ENCODE results near the gene LAIR1. TPM values are rescaled to one million over a fixed set of nuclear protein-coding genes. Genes with fewer than 3 reads are reported as not detected.
A peak's percentile ranks its signal among the peaks of the same experiment; 100 is the strongest.

The LAIR1 gene
- total RNA-seq, 1 donor from 2014 or later = 63.8 TPM

DNA sequence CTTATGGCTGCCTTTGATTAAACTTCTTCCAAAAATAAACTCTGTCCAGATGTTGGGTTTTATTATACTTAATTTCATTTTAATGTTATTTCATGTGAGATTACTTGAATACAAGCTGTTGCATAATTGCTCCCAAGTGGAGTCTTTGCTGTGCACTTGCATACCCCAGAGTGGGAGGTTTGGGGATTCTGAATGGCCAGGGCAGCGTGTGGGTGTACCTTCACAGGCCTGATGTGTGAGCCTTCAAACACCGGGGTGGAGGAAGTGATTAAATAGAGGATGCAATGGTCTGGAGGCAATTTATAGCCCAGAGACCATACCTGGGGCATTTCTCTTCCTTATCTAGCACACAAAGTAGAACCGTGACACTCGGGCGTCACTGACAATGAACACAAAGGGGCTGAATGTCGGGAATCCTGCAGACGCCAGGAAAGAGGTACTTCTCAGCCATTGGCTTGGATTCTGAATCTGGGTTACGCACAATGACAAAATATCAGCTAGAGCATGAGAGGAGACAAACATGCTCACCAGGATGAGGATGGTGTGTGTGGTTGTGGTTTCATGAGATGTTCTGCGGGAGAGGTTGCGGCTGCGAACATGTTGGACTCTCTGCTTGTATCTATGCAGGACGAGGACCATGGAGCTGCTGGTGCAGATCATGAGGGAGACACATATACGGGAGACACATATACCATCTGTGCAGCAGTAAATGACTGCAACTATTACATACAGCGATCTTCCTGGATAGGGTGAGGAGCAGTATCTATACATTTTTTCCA, 44.6 kb downstream of the LAIR1 start:
- DNase-seq (ENCODE audit: low spot score) = peak; percentile 67

DNA sequence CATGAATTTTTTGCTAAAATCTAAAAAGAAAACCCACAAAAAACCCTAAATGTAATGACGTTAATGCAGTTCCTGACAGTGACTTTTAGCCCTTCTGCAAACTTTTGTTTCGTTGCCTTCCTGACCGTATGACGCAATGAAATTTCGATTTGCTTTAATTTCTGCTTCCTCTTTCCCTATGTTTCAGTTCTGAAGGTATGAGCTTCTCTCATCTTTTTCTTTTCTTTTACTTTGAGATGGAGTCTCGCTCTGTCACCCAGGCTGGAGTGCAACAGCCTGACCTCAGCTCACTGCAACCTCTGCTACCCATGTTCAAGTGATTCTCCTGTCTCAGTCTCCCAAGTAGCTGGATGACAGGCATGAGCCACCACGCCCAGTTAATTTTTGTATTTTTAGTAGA, 45.7 kb downstream of the LAIR1 start:
- no peak for DNase-seq (ENCODE audit: low spot score)

DNA sequence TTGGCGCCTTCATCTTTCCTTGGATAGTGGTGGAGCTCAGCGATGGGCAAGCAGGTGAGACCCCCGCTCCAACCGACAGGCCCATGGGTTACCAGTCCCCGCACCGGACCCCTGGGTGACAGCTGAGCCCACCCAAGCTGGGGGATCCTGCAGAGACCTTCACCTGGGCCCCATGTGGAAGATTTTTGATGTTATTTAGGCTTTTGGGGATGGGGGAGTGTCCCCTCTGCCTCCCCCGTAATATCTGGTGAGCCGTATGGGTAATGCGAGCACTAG, 46.8 kb downstream of the LAIR1 start:
- DNase-seq (ENCODE audit: low spot score) = peak; percentile 55

DNA sequence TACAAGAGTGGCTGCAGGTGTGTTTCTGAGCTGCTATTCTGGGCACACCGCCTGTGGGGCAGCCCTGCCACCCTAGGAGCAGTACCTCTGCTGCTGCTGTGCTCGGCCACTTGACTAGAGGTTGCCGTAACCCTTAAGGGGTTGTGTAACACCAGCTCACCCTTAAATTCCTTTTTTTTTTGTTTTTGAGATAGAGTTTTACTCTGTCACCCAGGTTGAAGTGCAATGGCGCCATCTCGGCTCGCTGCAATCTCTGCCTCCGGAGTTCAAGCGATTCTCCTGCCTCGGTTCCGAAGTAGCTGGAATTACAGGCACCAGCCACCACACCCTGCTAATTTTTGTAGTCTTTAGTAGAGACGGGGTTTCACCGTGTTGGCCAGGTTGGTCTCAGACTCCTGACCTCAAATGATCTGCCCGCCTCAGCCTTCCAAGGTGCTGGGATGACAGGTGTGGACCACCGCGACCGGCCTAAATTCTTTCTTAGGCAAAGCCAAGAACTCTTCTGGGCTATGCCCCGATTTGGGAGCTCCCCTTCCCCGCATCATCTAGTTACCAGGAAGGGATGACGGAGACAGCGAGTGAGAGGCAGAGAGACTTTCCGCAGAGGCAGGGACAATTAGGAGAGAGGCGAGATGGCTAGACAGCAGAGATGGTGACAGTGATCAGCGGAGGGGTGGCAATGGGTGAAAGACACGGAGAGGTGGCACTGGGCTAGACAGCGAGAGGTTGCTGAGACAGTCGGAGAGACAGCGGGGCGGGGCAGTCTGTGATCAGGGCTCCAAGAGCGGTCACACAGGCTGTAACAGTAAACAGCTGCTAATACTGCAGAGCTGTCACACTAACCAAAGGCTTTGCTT, 47.4 kb downstream of the LAIR1 start:
- peak; percentile 60 for DNase-seq (ENCODE audit: low spot score)

DNA sequence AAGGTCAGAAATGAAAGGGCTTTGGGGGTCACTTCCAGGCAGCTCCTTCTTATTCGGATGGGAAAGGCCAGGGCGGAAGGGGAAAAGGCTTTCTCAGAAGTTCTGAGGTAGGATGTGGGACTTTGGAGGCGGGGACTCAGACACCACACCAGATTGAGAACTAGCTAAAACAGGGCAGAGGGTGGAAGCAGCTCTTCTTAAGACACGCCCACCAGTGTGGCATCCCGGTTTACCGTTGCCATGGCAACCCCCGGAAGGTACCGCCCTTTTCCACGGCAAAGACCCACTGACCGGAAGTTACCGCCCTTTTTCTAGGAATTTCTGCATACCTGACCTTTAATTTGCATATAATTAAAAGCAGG, 48.0 kb downstream of the LAIR1 start:
- peak; percentile 75 for DNase-seq (ENCODE audit: low spot score)

DNA sequence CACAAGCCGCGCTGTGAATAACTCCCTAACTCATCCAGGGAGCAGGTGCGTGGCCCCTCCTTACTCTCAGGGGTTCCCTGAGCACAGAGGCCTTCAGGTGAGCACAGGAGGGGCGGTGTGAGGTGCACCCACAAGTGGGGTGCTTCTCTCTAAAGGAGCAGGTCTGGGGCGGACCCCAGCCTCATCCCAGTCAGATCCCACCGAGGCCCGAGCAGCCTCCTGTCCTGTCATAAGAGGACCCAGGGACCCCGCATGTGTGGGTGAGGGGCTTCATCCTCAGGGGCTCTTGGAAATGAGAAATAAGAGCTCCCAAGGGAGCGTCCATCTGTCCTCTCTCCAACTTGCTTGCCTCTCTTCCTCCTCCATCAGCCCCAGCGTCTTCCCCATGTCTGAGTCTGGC, 48.8 kb downstream of the LAIR1 start:
- DNase-seq (ENCODE audit: low spot score) = peak; percentile 73

DNA sequence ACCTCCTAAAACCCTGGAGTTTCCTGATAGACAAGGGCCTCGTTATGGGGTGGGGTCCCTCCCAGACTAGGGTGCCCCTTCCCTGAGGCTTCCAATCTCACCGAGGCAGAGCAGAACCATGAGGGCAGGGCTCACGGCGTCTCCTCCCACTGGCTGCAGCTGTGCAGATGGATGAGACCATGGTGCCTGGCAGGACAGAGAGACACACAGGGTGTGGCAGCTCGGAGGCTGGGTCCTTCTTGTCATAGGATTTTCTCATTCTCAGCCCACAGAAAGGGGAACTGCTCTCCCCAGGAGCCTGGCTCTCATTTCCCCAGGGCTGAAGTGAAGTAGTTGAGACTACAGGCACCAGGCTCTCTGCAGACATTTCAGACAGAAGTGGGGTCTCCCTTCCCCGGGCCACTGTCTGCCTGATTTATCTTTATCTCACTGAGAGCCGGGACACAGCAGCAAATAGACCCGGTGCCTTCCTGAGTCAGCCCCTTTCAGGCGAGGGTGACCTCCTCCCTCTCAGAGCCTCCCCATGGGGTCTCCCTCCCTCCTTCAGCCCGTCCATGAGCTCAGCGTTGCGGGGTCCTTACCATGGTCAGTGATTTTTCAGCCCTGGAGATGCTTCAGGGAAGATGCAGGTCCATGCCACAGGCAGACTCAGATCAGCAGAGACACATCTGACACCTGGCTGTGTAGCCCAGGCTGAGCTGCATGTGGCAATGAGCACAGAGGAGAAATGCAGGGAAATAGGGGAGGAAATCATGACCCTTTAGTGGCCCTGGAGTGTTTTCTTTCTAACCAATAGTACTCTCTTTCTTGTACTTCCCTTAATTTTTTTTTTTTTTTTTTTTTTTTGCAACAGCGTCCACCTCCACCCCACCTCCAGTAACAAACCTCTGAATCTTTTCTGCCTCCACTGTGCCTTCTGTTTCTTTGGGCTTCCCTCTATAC, 52.0 kb downstream of the LAIR1 start, which contains the start of gene LILRA5:
Gene LILRA5, minus strand, starts transcription at position 731 of the 942 bp plus-strand sequence. Its CDS starts 147 bp downstream, at position 584.
- DNase-seq (ENCODE audit: low spot score) = peak; percentile 68

DNA sequence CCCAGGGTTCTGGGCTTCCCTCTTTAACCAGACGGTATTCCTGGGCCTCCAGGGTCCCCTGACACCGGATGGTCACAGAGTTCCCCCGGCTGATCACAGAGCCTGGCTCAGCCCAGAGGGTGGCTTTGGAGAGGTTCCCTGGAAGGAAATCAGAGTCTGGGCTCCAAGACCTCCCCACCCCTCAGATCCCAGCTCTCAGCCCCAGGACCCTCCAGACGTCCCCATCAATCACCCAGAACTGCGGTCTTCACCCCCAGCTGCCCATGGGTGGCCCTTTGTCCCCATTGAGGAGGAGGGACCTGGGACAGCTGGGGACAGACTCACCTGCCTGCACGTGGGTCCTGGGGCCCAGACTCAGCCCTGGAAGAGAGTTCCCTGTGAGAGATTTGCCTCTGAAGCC, 52.7 kb downstream of the LAIR1 start:
- no peak for DNase-seq (ENCODE audit: low spot score)

DNA sequence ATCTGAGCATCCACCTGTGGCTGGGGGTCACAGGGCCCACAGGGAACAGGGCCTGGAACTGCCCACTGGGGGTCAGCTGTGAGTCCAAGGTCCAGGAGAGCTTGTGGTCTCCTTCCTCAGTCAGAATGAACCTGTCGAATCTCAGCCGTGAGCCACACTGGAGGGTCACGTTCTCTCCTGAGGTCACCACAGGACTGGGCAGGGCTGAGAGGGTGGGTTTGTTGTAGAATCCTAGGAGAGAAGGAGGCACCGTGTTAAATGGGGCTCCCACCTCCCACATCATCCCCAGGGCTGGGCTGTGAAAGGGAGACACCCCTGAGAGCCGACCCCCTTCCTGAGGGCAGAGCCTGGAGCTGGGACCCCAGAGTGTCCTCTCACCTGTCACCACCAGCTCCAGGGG, 53.2 kb downstream of the LAIR1 start:
- peak; percentile 75 for DNase-seq (ENCODE audit: low spot score)

DNA sequence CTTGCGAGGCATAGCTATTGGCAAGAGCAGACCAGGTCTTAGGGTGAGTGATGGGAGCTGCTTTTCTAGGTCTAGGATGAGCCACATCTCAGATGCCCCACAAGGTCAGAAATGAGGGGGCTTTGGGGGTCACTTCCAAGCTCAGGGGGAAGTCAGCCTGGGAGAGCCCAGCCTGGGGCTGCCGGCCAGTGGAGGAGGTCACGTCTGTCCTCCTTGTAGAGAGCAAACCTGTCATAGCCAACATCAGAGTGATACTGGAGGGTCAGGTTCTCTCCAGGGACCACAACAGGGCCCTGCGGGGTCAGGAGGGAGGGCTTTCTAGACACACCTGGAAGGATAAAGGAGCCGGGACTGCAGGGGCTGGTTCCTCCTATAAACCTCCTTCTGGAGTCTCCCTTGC, 54.2 kb downstream of the LAIR1 start:
- DNase-seq (ENCODE audit: low spot score) = peak; percentile 47

DNA sequence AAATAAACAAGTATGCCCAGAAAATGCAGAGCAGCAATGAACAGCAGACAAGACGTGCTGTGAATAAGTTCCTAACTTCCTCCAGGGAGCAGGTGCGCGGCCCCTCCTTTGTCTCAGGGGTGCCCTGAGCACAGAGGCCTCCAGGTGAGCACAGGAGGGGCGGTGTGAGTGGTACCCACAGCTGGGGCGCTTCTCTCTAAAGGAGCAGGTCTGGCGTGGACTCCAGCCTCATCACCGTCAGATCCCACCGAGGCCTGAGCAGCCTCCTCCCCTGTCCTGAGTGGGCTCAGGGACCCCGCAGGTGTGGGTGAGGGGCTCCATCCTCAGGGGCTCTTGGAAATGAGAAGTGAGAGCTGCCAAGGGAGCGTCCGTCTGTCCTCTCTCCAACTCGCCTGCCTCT, 54.9 kb downstream of the LAIR1 start:
- peak; percentile 24 for DNase-seq (ENCODE audit: low spot score)

DNA sequence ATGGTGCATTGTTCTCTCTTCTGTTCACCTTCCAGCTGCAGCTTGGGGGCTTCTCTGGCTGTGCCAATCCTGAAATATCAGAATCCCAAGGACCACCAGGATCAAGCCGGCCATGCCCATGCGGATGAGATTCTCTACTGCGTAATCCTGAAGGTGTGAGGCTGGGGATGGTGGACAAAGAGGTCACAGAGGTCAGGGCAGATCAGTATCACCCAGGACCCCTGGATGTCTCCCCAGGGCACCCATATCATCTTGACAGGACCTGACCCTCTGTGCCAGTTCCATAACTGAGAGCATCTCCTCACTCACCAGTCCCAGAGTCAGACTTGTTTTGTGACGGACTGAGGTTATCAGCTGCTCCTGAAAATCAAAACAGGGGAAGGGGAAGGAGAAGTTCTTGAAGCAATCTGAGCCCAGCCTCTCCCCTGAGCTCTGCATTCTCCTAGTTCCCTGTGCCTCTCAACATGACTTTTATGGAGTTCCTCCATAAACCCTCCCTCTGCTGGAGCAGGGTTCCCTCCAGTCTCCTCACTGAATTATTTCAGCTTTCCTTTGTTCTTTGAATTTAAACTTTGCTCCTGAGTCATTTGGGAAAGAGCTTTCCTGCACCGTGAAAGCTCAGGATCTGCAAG, 57.2 kb downstream of the LAIR1 start:
- DNase-seq (ENCODE audit: low spot score) = peak; percentile 30

DNA sequence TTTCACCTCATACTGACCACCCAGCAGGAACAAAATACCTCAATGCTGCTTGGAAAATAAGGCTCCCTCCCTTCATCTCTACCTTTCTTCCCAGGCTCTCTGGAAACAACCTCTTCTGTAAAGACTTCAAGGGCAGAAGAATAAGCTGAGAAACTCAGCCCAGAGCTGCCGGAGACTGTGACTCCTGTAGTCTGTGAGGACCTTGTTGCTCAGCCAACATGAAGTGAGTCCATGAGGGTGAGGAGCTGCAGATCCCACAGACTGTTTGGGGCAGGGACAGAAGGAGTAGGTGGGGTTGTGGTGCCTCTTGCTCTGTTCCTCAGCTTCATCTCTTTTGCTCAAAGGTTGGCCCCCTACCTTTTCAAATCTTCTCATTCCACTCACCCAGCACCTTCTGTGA, 59.6 kb downstream of the LAIR1 start:
- peak; percentile 59 for DNase-seq (ENCODE audit: low spot score)

DNA sequence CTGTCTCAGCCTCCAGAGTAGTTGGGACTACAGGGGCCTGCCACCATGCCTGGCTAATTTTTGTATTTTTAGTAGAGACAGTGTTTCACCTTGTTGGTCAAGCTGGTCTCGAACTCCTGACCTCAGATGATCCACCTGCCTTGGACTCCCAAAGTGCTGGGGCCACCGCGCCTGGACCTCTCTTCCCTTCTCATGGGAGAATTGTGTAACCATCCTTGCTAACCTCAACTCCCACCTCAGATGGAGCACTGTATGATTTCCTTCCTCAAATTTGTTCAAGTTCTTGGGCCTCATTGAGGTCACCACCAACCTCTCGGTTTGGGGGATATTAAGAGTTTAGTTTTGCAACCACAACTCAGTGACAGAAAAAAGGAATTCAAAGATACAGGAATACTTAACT, 62.5 kb downstream of the LAIR1 start:
- peak; percentile 62 for DNase-seq (ENCODE audit: low spot score)

Other genes starting within 250 kb of the LAIR1 start
- gene TFPT, start 249.3 kb downstream of the LAIR1 start, total RNA-seq = 16.7 TPM
- gene PRPF31, start 249.2 kb downstream of the LAIR1 start, total RNA-seq = 45.5 TPM
- 31.5 TPM for gene CNOT3, start 227.2 kb downstream of the LAIR1 start, total RNA-seq
- gene LENG1, start 205.2 kb downstream of the LAIR1 start, total RNA-seq = 4.4 TPM
- 1.6 TPM for gene TMC4, start 191.8 kb downstream of the LAIR1 start, total RNA-seq
- gene MBOAT7, start 175.4 kb downstream of the LAIR1 start, total RNA-seq = 40.9 TPM
- gene TSEN34, start 173.6 kb downstream of the LAIR1 start, total RNA-seq = 24.6 TPM
- 923 TPM for gene RPS9, start 164.1 kb downstream of the LAIR1 start, total RNA-seq
- 50.5 TPM for gene LILRB3, start 141.9 kb downstream of the LAIR1 start, total RNA-seq
- gene LILRA6, start 122.1 kb downstream of the LAIR1 start, total RNA-seq = 26.5 TPM
- 69.4 TPM for gene LILRB5, start 107.7 kb downstream of the LAIR1 start, total RNA-seq
- 14.4 TPM for gene LILRB2, start 83.8 kb downstream of the LAIR1 start, total RNA-seq
- gene LILRA5, start 51.8 kb downstream of the LAIR1 start, total RNA-seq = 23.0 TPM
- gene LILRA4, start 25.8 kb downstream of the LAIR1 start, total RNA-seq = 1.0 TPM
- not detected for gene TTYH1, start 50.5 kb upstream of the LAIR1 start, total RNA-seq
- gene LENG8, start 84.3 kb upstream of the LAIR1 start, total RNA-seq = 141 TPM
- 8.3 TPM for gene LENG9, start 98.8 kb upstream of the LAIR1 start, total RNA-seq
- gene CDC42EP5, start 108.4 kb upstream of the LAIR1 start, total RNA-seq = 38.1 TPM
- 1.7 TPM for gene LAIR2, start 137.9 kb upstream of the LAIR1 start, total RNA-seq
- gene LILRA2, start 208.9 kb upstream of the LAIR1 start, total RNA-seq = 10.0 TPM
- 3.7 TPM for gene LILRA1, start 228.7 kb upstream of the LAIR1 start, total RNA-seq